Liver (tissue), 9 donors: ENCODE measurements around the gene GBA2. TPM values are rescaled to one million over a fixed set of nuclear protein-coding genes. Genes with fewer than 3 reads are reported as not detected.

Experiments
- DNase-seq: peaks from one replicate; pipeline ENCODE4 v3.0.0-alpha.2; 2017; ENCODE audit warnings: low spot score
- H3K27ac ChIP-seq, 2 donors: one replicate each; pipeline ENCODE4 v1.7.0; 2013; ENCODE audit warnings: inconsistent platforms in 2 of 2, low read length in 2 of 2, control low read depth in 1 of 2, low read depth in 1 of 2, mild to moderate bottlenecking in 1 of 2
- H3K27me3 ChIP-seq, 4 donors: one replicate each; pipeline versions ENCODE4 v1.6.1 to v1.7.0; 2013; ENCODE audit warnings: low read length in 3 of 4, inconsistent platforms in 1 of 4, mild to moderate bottlenecking in 1 of 4, moderate library complexity in 1 of 4; ENCODE audit not compliant: control insufficient read depth in 4 of 4, insufficient read depth in 4 of 4
- H3K36me3 ChIP-seq, 4 donors: one replicate each; pipeline versions ENCODE4 v1.6.1 to v1.7.0; 2013; ENCODE audit warnings: low read length in 3 of 4, mild to moderate bottlenecking in 3 of 4, low read depth in 1 of 4, moderate library complexity in 1 of 4; ENCODE audit not compliant: control insufficient read depth in 4 of 4, insufficient read depth in 3 of 4
- H3K4me1 ChIP-seq, 4 donors: one replicate each; pipeline versions ENCODE4 v1.6.1 to v1.7.0; 2013; ENCODE audit warnings: low read length in 3 of 4, mild to moderate bottlenecking in 3 of 4, moderate library complexity in 1 of 4; ENCODE audit not compliant: control insufficient read depth in 4 of 4, insufficient read depth in 4 of 4
- H3K4me3 ChIP-seq, 3 donors: one replicate each; pipeline versions ENCODE4 v1.6.1 to v1.7.0; 2013; ENCODE audit warnings: low read length in 3 of 3, control low read depth in 1 of 3, low read depth in 1 of 3, mild to moderate bottlenecking in 1 of 3
- H3K9ac ChIP-seq, 2 donors: one replicate each; pipeline ENCODE4 v1.7.0; 2013; ENCODE audit warnings: low read length in 2 of 2, mild to moderate bottlenecking in 2 of 2, moderate library complexity in 2 of 2, control low read depth in 1 of 2, low read depth in 1 of 2
- H3K9me3 ChIP-seq, 4 donors: one replicate each; pipeline versions ENCODE4 v1.6.1 to v1.7.0; 2013; ENCODE audit warnings: low read length in 3 of 4; ENCODE audit not compliant: control insufficient read depth in 4 of 4
- FOXA1 ChIP-seq: IDR thresholded peaks from 2 replicates; pipeline ENCODE4 v1.6.1; 2016; ENCODE audit warnings: antibody characterized with exemption
- FOXA2 ChIP-seq: IDR thresholded peaks from 2 replicates; pipeline ENCODE4 v1.6.1; 2016; ENCODE audit warnings: antibody characterized with exemption
- NR2F2 ChIP-seq: IDR thresholded peaks from 2 replicates; pipeline ENCODE4 v1.6.1; 2016; ENCODE audit warnings: antibody characterized with exemption
- RAD21 ChIP-seq, 2 donors: IDR thresholded peaks; 2 replicates each; pipeline ENCODE4 v1.6.1; 2016; ENCODE audit warnings: antibody characterized with exemption in 2 of 2, mild to moderate bottlenecking in 2 of 2
- RXRA ChIP-seq, 2 donors: IDR thresholded peaks; 2 replicates each; pipeline ENCODE4 v1.6.1; 2017 to 2018; ENCODE audit warnings: antibody characterized with exemption in 2 of 2, mild to moderate bottlenecking in 1 of 2
- TAF1 ChIP-seq: conservative IDR thresholded peaks from 2 replicates; pipeline ENCODE4 v1.6.1; 2016; ENCODE audit warnings: antibody characterized with exemption, mild to moderate bottlenecking
- YY1 ChIP-seq: IDR thresholded peaks from 2 replicates; pipeline ENCODE4 v1.6.1; 2016; ENCODE audit warnings: antibody characterized with exemption, mild to moderate bottlenecking
- WGBS: extraction: QIAGEN DNeasy Blood & Tissue Kit; methylation state at CpG from one replicate; pipeline ENCODE4 v1.1.7; 2013; 5-methylcytosine and 5-hydroxymethylcytosine counted together
- polyA plus RNA-seq, 2 donors: library from polyadenylated mRNA; stranded (reverse) in 1 of 2; unstranded in 1 of 2; fragments of 200-250 nt in 1 of 2; fragments of >200 nt in 1 of 2; fragmentation: Nextera tagmentation in 1 of 2; extraction: Ambion mirVana in 1 of 2; gene quantifications; one replicate each; pipeline versions ENCODE4 v1.2.1 to v1.2.3, GENCODE V29; 2013 to 2015
- total RNA-seq, 2 donors: library from RNA; depleted of rRNA; stranded (reverse); fragments of >200 nt; gene quantifications; one replicate each; pipeline ENCODE4 v1.2.3, GENCODE V29; 2014
- TF ChIP-seq, protein P1 (sequence below): IDR thresholded peaks from 2 replicates; pipeline ENCODE4 v1.6.1; 2016; ENCODE audit warnings: antibody characterized with exemption, mild to moderate bottlenecking
- TF ChIP-seq, protein P2 (sequence below): IDR thresholded peaks from 2 replicates; pipeline ENCODE4 v1.6.1; 2016; ENCODE audit warnings: antibody characterized with exemption
- TF ChIP-seq, protein P3 (sequence below): IDR thresholded peaks from 2 replicates; pipeline ENCODE4 v1.6.1; 2016; ENCODE audit warnings: antibody characterized with exemption
- donor health status: healthy.
- donor health status: healthy.
- donor health status: healthy.
- donor health status: healthy.
- donor health status: healthy.

GBA2 gene
- total and polyA plus RNA-seq, 4 donors: 24.1 to 65.3 (median 25.8) TPM

DNA sequence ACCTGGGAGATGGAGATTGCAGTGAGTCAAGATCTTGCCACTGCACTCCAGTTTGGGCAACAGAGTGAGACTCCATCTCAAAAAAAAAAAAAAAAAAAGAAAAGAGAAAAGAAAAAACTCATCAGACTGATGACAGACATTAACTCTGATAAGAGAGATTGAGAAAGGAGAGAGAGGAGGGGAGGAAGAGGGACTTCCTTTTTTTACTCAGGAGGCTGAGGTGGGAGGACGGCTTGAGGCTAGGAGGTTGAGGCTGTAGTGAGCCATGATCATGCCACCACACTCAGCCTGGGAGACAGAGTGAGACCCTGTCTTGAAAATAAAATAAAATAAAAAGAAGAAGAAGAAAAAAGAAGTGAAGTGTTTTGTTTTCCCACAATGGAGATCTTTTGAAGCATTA, 14.8 kb upstream of the GBA2 start:
- WGBS: 100% methylated on average over 1 of the region's 1 CpG
- H3K4me3 ChIP-seq: no peak overlapping the region
- H3K4me1 ChIP-seq: peaks cover 0 to 2% (median 1%) of the 10 kb centered on the region in 4 donors
- no peaks in the 10 kb centered on the region for H3K36me3 ChIP-seq
- no peak for DNase-seq
- no peak overlapping the region for H3K9ac ChIP-seq
- TF ChIP-seq FOXA1: no peak
- no peak for TF ChIP-seq FOXA2
- TF ChIP-seq RXRA (IDR thresholded peaks at IDR 0.05): no peak
- TF ChIP-seq, protein P1, sequence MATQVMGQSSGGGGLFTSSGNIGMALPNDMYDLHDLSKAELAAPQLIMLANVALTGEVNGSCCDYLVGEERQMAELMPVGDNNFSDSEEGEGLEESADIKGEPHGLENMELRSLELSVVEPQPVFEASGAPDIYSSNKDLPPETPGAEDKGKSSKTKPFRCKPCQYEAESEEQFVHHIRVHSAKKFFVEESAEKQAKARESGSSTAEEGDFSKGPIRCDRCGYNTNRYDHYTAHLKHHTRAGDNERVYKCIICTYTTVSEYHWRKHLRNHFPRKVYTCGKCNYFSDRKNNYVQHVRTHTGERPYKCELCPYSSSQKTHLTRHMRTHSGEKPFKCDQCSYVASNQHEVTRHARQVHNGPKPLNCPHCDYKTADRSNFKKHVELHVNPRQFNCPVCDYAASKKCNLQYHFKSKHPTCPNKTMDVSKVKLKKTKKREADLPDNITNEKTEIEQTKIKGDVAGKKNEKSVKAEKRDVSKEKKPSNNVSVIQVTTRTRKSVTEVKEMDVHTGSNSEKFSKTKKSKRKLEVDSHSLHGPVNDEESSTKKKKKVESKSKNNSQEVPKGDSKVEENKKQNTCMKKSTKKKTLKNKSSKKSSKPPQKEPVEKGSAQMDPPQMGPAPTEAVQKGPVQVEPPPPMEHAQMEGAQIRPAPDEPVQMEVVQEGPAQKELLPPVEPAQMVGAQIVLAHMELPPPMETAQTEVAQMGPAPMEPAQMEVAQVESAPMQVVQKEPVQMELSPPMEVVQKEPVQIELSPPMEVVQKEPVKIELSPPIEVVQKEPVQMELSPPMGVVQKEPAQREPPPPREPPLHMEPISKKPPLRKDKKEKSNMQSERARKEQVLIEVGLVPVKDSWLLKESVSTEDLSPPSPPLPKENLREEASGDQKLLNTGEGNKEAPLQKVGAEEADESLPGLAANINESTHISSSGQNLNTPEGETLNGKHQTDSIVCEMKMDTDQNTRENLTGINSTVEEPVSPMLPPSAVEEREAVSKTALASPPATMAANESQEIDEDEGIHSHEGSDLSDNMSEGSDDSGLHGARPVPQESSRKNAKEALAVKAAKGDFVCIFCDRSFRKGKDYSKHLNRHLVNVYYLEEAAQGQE: no peak
- H3K27me3 ChIP-seq: no peaks in the 10 kb centered on the region
- H3K9me3 ChIP-seq: no peaks in the 10 kb centered on the region
- no peak overlapping the region for H3K27ac ChIP-seq

DNA sequence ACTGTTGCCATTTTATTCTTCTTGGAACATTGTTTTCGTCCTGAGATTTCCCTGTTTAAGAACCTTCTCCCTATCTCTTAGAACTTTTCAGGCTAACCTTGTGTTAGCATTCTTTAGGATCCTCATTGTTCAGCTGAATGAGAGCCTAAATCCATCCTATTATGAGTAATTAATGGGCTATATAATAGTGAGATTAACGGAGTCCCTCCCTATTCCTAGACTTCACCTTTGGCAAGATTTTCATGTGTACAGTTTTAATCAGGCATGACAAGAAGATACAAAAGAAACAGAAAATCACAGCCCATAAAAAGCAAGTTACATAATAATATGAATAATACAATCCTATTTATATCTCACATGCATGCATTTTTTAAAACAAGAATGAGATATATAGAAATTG, 14.2 kb upstream of the GBA2 start:
- WGBS: 94% methylated on average over 2 of the region's 2 CpGs

DNA sequence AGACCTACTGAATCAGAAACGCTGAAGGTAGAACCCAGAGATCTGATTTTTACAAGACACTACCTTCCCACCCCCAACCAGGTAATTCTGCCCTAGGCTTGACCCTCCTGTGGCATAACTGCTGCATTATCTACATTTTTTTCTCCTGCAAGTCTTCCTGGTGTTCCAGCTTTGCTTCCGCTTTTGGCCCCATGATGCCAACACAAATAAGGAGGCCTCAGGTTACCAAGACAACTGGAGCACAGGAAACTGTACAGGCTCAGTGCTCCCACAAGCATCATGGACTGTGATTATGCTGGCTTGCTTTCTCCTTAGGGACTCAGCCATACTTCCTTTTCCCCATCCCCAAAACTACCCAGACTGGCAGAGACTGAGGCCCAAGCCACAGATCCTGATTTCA, 11.6 kb upstream of the GBA2 start:
- no peak overlapping the region for H3K27ac ChIP-seq
- no peak for TF ChIP-seq TAF1
- no peaks in the 10 kb centered on the region for H3K27me3 ChIP-seq
- H3K4me3 ChIP-seq: no peak overlapping the region
- WGBS: 73% methylated on average over 2 of the region's 2 CpGs
- no peaks in the 10 kb centered on the region for H3K9me3 ChIP-seq
- H3K4me1 ChIP-seq: peaks cover 7 to 22% (median 12%) of the 10 kb centered on the region in 4 donors
- no peak for DNase-seq
- no peak overlapping the region for H3K9ac ChIP-seq
- no peaks in the 10 kb centered on the region for H3K36me3 ChIP-seq

More for the DNA sequence above, 14.2 kb upstream of the GBA2 start:
- H3K9me3 ChIP-seq: no peaks in the 10 kb centered on the region
- no peaks in the 10 kb centered on the region for H3K27me3 ChIP-seq
- peaks cover 4 to 9% (median 6%) of the 10 kb centered on the region in 4 donors for H3K4me1 ChIP-seq
- TF ChIP-seq RAD21 (IDR thresholded peaks at IDR 0.05) (no peak), NR2F2 (no peak)
- H3K4me3 ChIP-seq: no peak overlapping the region
- no peaks in the 10 kb centered on the region for H3K36me3 ChIP-seq
- no peak overlapping the region for H3K27ac ChIP-seq
- no peak for DNase-seq
- no peak overlapping the region for H3K9ac ChIP-seq

DNA sequence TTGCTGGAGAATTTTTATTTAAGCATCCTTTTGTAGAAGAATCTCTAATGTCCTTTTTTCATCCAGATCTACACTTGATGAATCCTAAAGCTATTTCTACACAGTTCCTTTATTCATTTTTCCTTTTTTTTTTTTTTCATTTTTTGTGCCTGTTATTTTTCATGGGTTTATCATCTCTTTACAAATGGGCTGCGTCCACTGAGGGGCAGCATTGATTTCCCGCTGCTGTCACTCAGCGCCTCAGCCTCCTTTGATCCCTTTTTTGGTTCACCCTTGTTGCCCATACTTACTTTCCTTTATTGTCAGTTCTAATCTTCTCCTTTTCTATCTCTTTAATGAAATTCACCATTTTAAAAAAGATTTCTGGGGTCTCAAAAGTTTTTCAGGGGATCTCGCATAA, 10.8 kb upstream of the GBA2 start:
- H3K9ac ChIP-seq: no peak overlapping the region
- no peaks in the 10 kb centered on the region for H3K27me3 ChIP-seq
- H3K4me3 ChIP-seq: no peak overlapping the region
- DNase-seq: no peak
- peaks cover 0 to under 1% (median 0%) of the 10 kb centered on the region in 4 donors for H3K36me3 ChIP-seq
- no peak overlapping the region for H3K27ac ChIP-seq
- 96% methylated on average over 4 of the region's 4 CpGs for WGBS
- peaks cover 7 to 22% (median 12%) of the 10 kb centered on the region in 4 donors for H3K4me1 ChIP-seq
- no peaks in the 10 kb centered on the region for H3K9me3 ChIP-seq
- no peak for TF ChIP-seq NR2F2
- no peak for TF ChIP-seq FOXA2
- TF ChIP-seq, protein P2, sequence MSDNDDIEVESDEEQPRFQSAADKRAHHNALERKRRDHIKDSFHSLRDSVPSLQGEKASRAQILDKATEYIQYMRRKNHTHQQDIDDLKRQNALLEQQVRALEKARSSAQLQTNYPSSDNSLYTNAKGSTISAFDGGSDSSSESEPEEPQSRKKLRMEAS: no peak
- TF ChIP-seq, protein P3, sequence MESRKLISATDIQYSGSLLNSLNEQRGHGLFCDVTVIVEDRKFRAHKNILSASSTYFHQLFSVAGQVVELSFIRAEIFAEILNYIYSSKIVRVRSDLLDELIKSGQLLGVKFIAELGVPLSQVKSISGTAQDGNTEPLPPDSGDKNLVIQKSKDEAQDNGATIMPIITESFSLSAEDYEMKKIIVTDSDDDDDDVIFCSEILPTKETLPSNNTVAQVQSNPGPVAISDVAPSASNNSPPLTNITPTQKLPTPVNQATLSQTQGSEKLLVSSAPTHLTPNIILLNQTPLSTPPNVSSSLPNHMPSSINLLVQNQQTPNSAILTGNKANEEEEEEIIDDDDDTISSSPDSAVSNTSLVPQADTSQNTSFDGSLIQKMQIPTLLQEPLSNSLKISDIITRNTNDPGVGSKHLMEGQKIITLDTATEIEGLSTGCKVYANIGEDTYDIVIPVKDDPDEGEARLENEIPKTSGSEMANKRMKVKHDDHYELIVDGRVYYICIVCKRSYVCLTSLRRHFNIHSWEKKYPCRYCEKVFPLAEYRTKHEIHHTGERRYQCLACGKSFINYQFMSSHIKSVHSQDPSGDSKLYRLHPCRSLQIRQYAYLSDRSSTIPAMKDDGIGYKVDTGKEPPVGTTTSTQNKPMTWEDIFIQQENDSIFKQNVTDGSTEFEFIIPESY: no peak
- no peak for TF ChIP-seq FOXA1
- TF ChIP-seq RXRA (IDR thresholded peaks at IDR 0.05): no peak
- TF ChIP-seq YY1: no peak
